GM19463 (cell line): ENCODE results near the gene DCAF7.
A peak's percentile ranks its signal among the peaks of the same experiment; 100 is the strongest.

Experiments used
- ATAC-seq: cut with Tn5 transposase; IDR thresholded peaks from one replicate; pipeline ENCODE4 v1.9.1; 2021; ENCODE audit warnings: mild to moderate bottlenecking, moderate library complexity; ENCODE audit not compliant: unreplicated experiment

The DCAF7 gene

GRCh38 chr17:63543822-63544420 is 6.4 kb upstream of the DCAF7 start:
- ATAC-seq: no peak

- ATAC-seq: no peak
These were observed 5.6 kb upstream of the DCAF7 start for GRCh38 chr17:63544467-63545301.

GRCh38 chr17:63546308-63547082 is 3.8 kb upstream of the DCAF7 start:
- no peak for ATAC-seq

GRCh38 chr17:63547083-63547523 is 3.2 kb upstream of the DCAF7 start:
- ATAC-seq: no peak

- peak; percentile 16 for ATAC-seq
These were observed 860 bp upstream of the DCAF7 start for GRCh38 chr17:63549289-63549945.

GRCh38 chr17:63550817-63551639 is 751 bp downstream of the DCAF7 start:
- no peak for ATAC-seq

GRCh38 chr17:63552211-63552610 is 1.9 kb downstream of the DCAF7 start:
- no peak for ATAC-seq

GRCh38 chr17:63555500-63556156 is 5.4 kb downstream of the DCAF7 start:
- ATAC-seq: no peak

GRCh38 chr17:63557416-63557815 is 7.1 kb downstream of the DCAF7 start:
- no peak for ATAC-seq

- no peak for ATAC-seq
These were observed 8.2 kb downstream of the DCAF7 start for GRCh38 chr17:63558441-63558840.

- ATAC-seq: no peak
These were observed 11.5 kb downstream of the DCAF7 start for GRCh38 chr17:63561819-63562218.

- ATAC-seq: no peak
These were observed 13.1 kb downstream of the DCAF7 start for GRCh38 chr17:63563339-63563738.

- ATAC-seq: no peak
These were observed 14.3 kb downstream of the DCAF7 start for GRCh38 chr17:63564562-63564961.

- no peak for ATAC-seq
These were observed 17.0 kb downstream of the DCAF7 start for GRCh38 chr17:63567229-63567628.

GRCh38 chr17:63568563-63568962 is 18.3 kb downstream of the DCAF7 start:
- ATAC-seq: no peak

GRCh38 chr17:63571632-63572310 is 21.5 kb downstream of the DCAF7 start:
- no peak for ATAC-seq

- ATAC-seq: no peak
These were observed 23.4 kb downstream of the DCAF7 start for GRCh38 chr17:63573634-63574033.

GRCh38 chr17:63578027-63578768 is 27.9 kb downstream of the DCAF7 start:
- ATAC-seq: no peak

GRCh38 chr17:63578769-63579111 is 28.5 kb downstream of the DCAF7 start:
- ATAC-seq: no peak
